Measurements from ENCODE around the gene NFIA.

GRCh38 chr1:61187352-61188086 lies 105.2 kb downstream of the NFIA start:
- TF ChIP-seq CTCF (conservative IDR thresholded peaks at IDR 0.05 in 1 of 2, IDR thresholded peaks at IDR 0.05 in 1 of 2; ENCODE audit: low read depth in 1 of 2, low read length in 2 of 2) (no peak), EZH2 (IDR thresholded peaks at IDR 0.05; ENCODE audit: low read length, missing control alignments) (no peak)

Data from fibroblast of lung (primary cell).